Measurements from ENCODE around the gene AGPAT1.

DNA sequence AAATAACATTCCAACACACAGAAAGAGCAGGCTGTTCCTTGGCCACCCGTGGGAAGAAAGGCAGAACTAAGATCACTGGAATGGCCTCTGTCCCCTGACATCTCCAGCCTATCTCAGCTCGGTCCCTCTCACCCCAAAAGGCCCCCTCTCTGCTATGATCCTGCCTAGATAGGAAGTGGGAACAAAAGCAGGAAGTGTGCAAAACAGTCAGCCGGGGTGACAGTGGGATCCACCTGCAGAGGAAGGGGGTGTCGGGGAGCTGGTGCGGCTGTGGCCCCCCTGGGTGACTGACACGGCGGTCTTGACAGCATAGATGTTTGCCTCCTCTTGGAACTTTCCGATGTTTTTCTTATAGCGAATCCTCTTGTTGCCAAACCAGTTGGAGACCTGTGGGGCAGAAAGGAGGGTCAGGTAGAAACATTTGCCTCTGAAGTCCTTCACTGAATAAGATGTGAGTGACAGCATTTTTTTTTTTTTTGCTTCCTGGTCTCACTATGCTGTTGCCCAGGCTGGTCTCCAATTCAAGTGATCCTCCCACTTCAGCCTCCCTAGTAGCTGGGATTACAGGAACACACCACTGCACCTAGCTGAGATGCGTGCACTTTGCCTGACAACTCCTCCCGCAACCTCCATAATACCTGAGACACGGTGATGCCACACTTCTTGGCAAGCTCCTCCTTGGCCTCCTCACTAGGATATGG, 11.3 kb upstream of the AGPAT1 start:
- TF ChIP-seq, protein P1, sequence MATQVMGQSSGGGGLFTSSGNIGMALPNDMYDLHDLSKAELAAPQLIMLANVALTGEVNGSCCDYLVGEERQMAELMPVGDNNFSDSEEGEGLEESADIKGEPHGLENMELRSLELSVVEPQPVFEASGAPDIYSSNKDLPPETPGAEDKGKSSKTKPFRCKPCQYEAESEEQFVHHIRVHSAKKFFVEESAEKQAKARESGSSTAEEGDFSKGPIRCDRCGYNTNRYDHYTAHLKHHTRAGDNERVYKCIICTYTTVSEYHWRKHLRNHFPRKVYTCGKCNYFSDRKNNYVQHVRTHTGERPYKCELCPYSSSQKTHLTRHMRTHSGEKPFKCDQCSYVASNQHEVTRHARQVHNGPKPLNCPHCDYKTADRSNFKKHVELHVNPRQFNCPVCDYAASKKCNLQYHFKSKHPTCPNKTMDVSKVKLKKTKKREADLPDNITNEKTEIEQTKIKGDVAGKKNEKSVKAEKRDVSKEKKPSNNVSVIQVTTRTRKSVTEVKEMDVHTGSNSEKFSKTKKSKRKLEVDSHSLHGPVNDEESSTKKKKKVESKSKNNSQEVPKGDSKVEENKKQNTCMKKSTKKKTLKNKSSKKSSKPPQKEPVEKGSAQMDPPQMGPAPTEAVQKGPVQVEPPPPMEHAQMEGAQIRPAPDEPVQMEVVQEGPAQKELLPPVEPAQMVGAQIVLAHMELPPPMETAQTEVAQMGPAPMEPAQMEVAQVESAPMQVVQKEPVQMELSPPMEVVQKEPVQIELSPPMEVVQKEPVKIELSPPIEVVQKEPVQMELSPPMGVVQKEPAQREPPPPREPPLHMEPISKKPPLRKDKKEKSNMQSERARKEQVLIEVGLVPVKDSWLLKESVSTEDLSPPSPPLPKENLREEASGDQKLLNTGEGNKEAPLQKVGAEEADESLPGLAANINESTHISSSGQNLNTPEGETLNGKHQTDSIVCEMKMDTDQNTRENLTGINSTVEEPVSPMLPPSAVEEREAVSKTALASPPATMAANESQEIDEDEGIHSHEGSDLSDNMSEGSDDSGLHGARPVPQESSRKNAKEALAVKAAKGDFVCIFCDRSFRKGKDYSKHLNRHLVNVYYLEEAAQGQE (IDR thresholded peaks at IDR 0.05; ENCODE audit: insufficient read depth in 1 of 2, low read depth in 2 of 2, low read length in 2 of 2), result no peak
- TF ChIP-seq SIN3A (IDR thresholded peaks at IDR 0.05; ENCODE audit: borderline replicate concordance, insufficient read depth, low read length) (no peak), POLR2AphosphoS5 (IDR thresholded peaks at IDR 0.05; ENCODE audit: low read depth, low read length) (no peak), TAF1 (IDR thresholded peaks at IDR 0.05; ENCODE audit: borderline replicate concordance, insufficient read depth, low read length) (no peak), FOXP2 (optimal IDR thresholded peaks at IDR 0.05; ENCODE audit: borderline replicate concordance, extremely low read depth, extremely low read length, insufficient read depth) (no peak)
